GM12878 (cell line): ENCODE results near the gene VMP1.

Experiments used
- CEBPB ChIP-seq, 2 experiments: fragments of 150-350 bp in 1 of 2; IDR thresholded peaks; 2 replicates each; pipeline ENCODE4 v1.6.1; 2012 to 2014; ENCODE audit warnings: low read depth in 2 of 2, low read length in 2 of 2, borderline replicate concordance in 1 of 2, inconsistent platforms in 1 of 2
- MYC ChIP-seq: IDR thresholded peaks from 2 replicates; pipeline ENCODE4 v1.6.1; 2011; ENCODE audit warnings: mild to moderate bottlenecking, low read length, moderate library complexity, inconsistent platforms; ENCODE audit not compliant: insufficient read depth, insufficient replicate concordance, insufficient read length, severe bottlenecking
- PML ChIP-seq: IDR thresholded peaks from 2 replicates; pipeline ENCODE4 v1.6.1; 2012; ENCODE audit warnings: low read length, inconsistent platforms
- POLR2A ChIP-seq: IDR thresholded peaks from 2 replicates; pipeline ENCODE4 v1.6.1; 2011; ENCODE audit warnings: low read depth, mild to moderate bottlenecking, low read length
- POLR2AphosphoS5 ChIP-seq: IDR thresholded peaks from 2 replicates; pipeline ENCODE4 v1.6.1; 2011; ENCODE audit warnings: mild to moderate bottlenecking, low read length, inconsistent platforms
- RAD21 ChIP-seq: IDR thresholded peaks from 2 replicates; pipeline ENCODE4 v1.6.1; 2011; ENCODE audit warnings: mild to moderate bottlenecking, low read depth, low read length, moderate library complexity; ENCODE audit not compliant: insufficient read depth
- RFX5 ChIP-seq: IDR thresholded peaks from 2 replicates; pipeline ENCODE4 v1.6.1; 2011; ENCODE audit warnings: low read depth, low read length, improper control_type of control experiment
- TF ChIP-seq, protein P1 (sequence below): fragments of 150-350 bp; IDR thresholded peaks from 2 replicates; pipeline ENCODE4 v1.6.1; 2016; ENCODE audit warnings: low read depth, low read length
- TF ChIP-seq, protein P2 (sequence below), 3 experiments: IDR thresholded peaks in 2 of 3; conservative IDR thresholded peaks in 1 of 3; 2 replicates each; pipeline ENCODE4 v1.5.1; 2011; ENCODE audit warnings: low read depth in 3 of 3, low read length in 3 of 3, mild to moderate bottlenecking in 3 of 3, control low read depth in 2 of 3, moderate library complexity in 2 of 3, inconsistent platforms in 1 of 3, mixed read lengths in 1 of 3; ENCODE audit not compliant: control insufficient read depth in 2 of 3, insufficient read depth in 1 of 3; ENCODE audit errors: extremely low read depth in 1 of 3

- TF ChIP-seq RAD21, result no peak
- TF ChIP-seq PML, result no peak
- no peak for TF ChIP-seq RFX5
- TF ChIP-seq POLR2A, result no peak
- TF ChIP-seq, protein P1, sequence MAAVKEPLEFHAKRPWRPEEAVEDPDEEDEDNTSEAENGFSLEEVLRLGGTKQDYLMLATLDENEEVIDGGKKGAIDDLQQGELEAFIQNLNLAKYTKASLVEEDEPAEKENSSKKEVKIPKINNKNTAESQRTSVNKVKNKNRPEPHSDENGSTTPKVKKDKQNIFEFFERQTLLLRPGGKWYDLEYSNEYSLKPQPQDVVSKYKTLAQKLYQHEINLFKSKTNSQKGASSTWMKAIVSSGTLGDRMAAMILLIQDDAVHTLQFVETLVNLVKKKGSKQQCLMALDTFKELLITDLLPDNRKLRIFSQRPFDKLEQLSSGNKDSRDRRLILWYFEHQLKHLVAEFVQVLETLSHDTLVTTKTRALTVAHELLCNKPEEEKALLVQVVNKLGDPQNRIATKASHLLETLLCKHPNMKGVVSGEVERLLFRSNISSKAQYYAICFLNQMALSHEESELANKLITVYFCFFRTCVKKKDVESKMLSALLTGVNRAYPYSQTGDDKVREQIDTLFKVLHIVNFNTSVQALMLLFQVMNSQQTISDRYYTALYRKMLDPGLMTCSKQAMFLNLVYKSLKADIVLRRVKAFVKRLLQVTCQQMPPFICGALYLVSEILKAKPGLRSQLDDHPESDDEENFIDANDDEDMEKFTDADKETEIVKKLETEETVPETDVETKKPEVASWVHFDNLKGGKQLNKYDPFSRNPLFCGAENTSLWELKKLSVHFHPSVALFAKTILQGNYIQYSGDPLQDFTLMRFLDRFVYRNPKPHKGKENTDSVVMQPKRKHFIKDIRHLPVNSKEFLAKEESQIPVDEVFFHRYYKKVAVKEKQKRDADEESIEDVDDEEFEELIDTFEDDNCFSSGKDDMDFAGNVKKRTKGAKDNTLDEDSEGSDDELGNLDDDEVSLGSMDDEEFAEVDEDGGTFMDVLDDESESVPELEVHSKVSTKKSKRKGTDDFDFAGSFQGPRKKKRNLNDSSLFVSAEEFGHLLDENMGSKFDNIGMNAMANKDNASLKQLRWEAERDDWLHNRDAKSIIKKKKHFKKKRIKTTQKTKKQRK, result no peak
- no peak for TF ChIP-seq MYC
- TF ChIP-seq, protein P2, sequence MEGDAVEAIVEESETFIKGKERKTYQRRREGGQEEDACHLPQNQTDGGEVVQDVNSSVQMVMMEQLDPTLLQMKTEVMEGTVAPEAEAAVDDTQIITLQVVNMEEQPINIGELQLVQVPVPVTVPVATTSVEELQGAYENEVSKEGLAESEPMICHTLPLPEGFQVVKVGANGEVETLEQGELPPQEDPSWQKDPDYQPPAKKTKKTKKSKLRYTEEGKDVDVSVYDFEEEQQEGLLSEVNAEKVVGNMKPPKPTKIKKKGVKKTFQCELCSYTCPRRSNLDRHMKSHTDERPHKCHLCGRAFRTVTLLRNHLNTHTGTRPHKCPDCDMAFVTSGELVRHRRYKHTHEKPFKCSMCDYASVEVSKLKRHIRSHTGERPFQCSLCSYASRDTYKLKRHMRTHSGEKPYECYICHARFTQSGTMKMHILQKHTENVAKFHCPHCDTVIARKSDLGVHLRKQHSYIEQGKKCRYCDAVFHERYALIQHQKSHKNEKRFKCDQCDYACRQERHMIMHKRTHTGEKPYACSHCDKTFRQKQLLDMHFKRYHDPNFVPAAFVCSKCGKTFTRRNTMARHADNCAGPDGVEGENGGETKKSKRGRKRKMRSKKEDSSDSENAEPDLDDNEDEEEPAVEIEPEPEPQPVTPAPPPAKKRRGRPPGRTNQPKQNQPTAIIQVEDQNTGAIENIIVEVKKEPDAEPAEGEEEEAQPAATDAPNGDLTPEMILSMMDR (IDR thresholded peaks at IDR 0.05 in 2 of 3, conservative IDR thresholded peaks at IDR 0.05 in 1 of 3; ENCODE audit: control insufficient read depth in 2 of 3, extremely low read depth in 1 of 3, insufficient read depth in 1 of 3, low read depth in 3 of 3, low read length in 3 of 3), result no peak
- TF ChIP-seq POLR2AphosphoS5, result no peak
- no peak for TF ChIP-seq CEBPB (IDR thresholded peaks at IDR 0.05; ENCODE audit: borderline replicate concordance in 1 of 2, low read depth in 2 of 2, low read length in 2 of 2)
These were observed 547 bp downstream of the VMP1 start for GRCh38 chr17:59707971-59708430.
